ENCODE measurements around the gene DPF3.

GRCh38 chr14:72830356-72830755 is 63.5 kb downstream of the DPF3 start:
- TF ChIP-seq POLR2A (IDR thresholded peaks at IDR 0.05; ENCODE audit: low read depth, low read length) (no peak), SPI1 (IDR thresholded peaks at IDR 0.05; ENCODE audit: low read depth, low read length) (no peak), TAF1 (IDR thresholded peaks at IDR 0.05; ENCODE audit: low read depth, low read length) (no peak), POLR2AphosphoS5 (IDR thresholded peaks at IDR 0.05; ENCODE audit: low read depth, low read length) (no peak), POU2F2 (IDR thresholded peaks at IDR 0.05; ENCODE audit: low read depth, low read length) (no peak)
